Measurements from ENCODE around the gene TMEM234. TPM values are rescaled to one million over a fixed set of nuclear protein-coding genes. Genes with fewer than 3 reads are reported as not detected.

Gene TMEM234
- total and polyA plus RNA-seq, 2 of the 13 experiments (the other 11 are each of a cell fraction or from before 2014, with no cell fraction given): 6.1 to 9.0 TPM

- TF ChIP-seq, protein P1, sequence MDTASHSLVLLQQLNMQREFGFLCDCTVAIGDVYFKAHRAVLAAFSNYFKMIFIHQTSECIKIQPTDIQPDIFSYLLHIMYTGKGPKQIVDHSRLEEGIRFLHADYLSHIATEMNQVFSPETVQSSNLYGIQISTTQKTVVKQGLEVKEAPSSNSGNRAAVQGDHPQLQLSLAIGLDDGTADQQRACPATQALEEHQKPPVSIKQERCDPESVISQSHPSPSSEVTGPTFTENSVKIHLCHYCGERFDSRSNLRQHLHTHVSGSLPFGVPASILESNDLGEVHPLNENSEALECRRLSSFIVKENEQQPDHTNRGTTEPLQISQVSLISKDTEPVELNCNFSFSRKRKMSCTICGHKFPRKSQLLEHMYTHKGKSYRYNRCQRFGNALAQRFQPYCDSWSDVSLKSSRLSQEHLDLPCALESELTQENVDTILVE (CRISPR knock-in tag; IDR thresholded peaks at IDR 0.05): peak; percentile 78
- TF ChIP-seq ZNF879 (CRISPR knock-in tag; IDR thresholded peaks at IDR 0.05): no peak
- no peak for TF ChIP-seq ZNF496 (CRISPR knock-in tag; IDR thresholded peaks at IDR 0.05; ENCODE audit: insufficient replicate concordance)
- TF ChIP-seq POGZ (CRISPR knock-in tag; IDR thresholded peaks at IDR 0.05): peak; percentile 49; the same call in 1 of the 2 replicates
- peak; percentile 92; the same call in 1 of the 2 replicates for TF ChIP-seq ZNF430 (CRISPR knock-in tag; IDR thresholded peaks at IDR 0.05)
- TF ChIP-seq FOXP1 (IDR thresholded peaks at IDR 0.05): no peak
- TF ChIP-seq FOXP1 (CRISPR knock-in tag; IDR thresholded peaks at IDR 0.05): no peak
- TF ChIP-seq FLYWCH1 (CRISPR knock-in tag; IDR thresholded peaks at IDR 0.05): peak; percentile 93; the same call in 1 of the 2 replicates
- 0 out of 2 replicates have a peak, but pooled peaks have one; percentile 50 for TF ChIP-seq ZNF235 (CRISPR knock-in tag; IDR thresholded peaks at IDR 0.05; ENCODE audit: borderline replicate concordance)
- TF ChIP-seq ARID2 (CRISPR knock-in tag; IDR thresholded peaks at IDR 0.05; ENCODE audit: borderline replicate concordance): 0 out of 2 replicates have a peak, but pooled peaks have one; percentile 34
- 0 out of 2 replicates have a peak, but pooled peaks have one; percentile 76 for TF ChIP-seq HMGXB3 (CRISPR knock-in tag; IDR thresholded peaks at IDR 0.05; ENCODE audit: borderline replicate concordance)
- 0 out of 2 replicates have a peak, but pooled peaks have one; percentile 43 for TF ChIP-seq ZBTB3 (CRISPR knock-in tag; IDR thresholded peaks at IDR 0.05; ENCODE audit: borderline replicate concordance, low read depth)
- no peak; the same call in 1 of the 2 replicates for TF ChIP-seq ZSCAN20 (CRISPR knock-in tag; IDR thresholded peaks at IDR 0.05; ENCODE audit: borderline replicate concordance)
- peak; percentile 89 for TF ChIP-seq ZNF781 (CRISPR knock-in tag; IDR thresholded peaks at IDR 0.05; ENCODE audit: borderline replicate concordance, not compliant biosample characterization)
- peak; percentile 75; the same call in 1 of the 2 replicates for TF ChIP-seq MEIS2 (CRISPR knock-in tag; IDR thresholded peaks at IDR 0.05)
- TF ChIP-seq, protein P2, sequence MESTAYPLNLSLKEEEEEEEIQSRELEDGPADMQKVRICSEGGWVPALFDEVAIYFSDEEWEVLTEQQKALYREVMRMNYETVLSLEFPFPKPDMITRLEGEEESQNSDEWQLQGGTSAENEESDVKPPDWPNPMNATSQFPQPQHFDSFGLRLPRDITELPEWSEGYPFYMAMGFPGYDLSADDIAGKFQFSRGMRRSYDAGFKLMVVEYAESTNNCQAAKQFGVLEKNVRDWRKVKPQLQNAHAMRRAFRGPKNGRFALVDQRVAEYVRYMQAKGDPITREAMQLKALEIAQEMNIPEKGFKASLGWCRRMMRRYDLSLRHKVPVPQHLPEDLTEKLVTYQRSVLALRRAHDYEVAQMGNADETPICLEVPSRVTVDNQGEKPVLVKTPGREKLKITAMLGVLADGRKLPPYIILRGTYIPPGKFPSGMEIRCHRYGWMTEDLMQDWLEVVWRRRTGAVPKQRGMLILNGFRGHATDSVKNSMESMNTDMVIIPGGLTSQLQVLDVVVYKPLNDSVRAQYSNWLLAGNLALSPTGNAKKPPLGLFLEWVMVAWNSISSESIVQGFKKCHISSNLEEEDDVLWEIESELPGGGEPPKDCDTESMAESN (CRISPR knock-in tag; conservative IDR thresholded peaks at IDR 0.05): peak; percentile 96
- peak; percentile 89; the same call in 1 of the 2 replicates for TF ChIP-seq ZNF83 (CRISPR knock-in tag; IDR thresholded peaks at IDR 0.05; ENCODE audit: borderline replicate concordance)
- peak; percentile 90 for TF ChIP-seq POLR2AphosphoS5 (IDR thresholded peaks at IDR 0.05; ENCODE audit: low read depth, low read length)
- no peak for TF ChIP-seq NFATC3 (CRISPR knock-in tag; IDR thresholded peaks at IDR 0.05)
- TF ChIP-seq HOXA5 (CRISPR knock-in tag; IDR thresholded peaks at IDR 0.05): peak; percentile 83
- TF ChIP-seq POLR2A (IDR thresholded peaks at IDR 0.05; ENCODE audit: insufficient read depth in 1 of 2, low read depth in 2 of 2, low read length in 2 of 2): peak; percentile 74 to 95
- no peak for TF ChIP-seq ATRX (CRISPR knock-in tag; IDR thresholded peaks at IDR 0.05; ENCODE audit: borderline replicate concordance)
Measured at GRCh38 chr1:32179443-32180185, 42.5 kb downstream of the TMEM234 start, which contains the start of gene TXLNA (continued).
